Measurements from ENCODE around the gene CCDC86.

DNA sequence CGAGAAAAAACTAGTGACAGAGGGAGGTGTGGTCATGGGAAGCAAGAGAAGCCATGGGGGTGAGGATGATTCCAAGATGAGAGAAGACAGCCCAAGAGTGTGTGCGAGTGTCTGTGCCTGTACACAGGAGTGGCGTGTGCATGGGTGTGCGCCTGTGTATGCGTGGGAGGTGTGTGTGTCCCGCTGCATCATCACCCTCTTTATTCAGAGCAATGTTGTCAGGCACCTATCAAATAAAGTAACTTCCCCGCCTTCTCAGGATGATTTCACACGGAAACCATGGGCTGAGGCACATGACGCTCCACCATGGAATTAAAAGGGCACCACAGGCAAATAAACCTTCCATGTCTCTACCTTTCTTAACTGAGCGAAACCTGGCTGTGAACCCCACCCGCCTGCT is 32.2 kb upstream of the CCDC86 start:
- TF ChIP-seq, protein P1, sequence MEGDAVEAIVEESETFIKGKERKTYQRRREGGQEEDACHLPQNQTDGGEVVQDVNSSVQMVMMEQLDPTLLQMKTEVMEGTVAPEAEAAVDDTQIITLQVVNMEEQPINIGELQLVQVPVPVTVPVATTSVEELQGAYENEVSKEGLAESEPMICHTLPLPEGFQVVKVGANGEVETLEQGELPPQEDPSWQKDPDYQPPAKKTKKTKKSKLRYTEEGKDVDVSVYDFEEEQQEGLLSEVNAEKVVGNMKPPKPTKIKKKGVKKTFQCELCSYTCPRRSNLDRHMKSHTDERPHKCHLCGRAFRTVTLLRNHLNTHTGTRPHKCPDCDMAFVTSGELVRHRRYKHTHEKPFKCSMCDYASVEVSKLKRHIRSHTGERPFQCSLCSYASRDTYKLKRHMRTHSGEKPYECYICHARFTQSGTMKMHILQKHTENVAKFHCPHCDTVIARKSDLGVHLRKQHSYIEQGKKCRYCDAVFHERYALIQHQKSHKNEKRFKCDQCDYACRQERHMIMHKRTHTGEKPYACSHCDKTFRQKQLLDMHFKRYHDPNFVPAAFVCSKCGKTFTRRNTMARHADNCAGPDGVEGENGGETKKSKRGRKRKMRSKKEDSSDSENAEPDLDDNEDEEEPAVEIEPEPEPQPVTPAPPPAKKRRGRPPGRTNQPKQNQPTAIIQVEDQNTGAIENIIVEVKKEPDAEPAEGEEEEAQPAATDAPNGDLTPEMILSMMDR (IDR thresholded peaks at IDR 0.05): no peak
- TF ChIP-seq EP300 (IDR thresholded peaks at IDR 0.05) (no peak), POLR2A (IDR thresholded peaks at IDR 0.05; ENCODE audit: low read depth) (no peak)
